OCI-LY7 (cell line): ENCODE data around the gene EIF5A2.

Experiments used
- CTCF ChIP-seq: fragments of 200-600 bp; sonication (generic); conservative IDR thresholded peaks from 2 replicates; pipeline ENCODE4 v1.5.1; 2014; ENCODE audit warnings: mild to moderate bottlenecking, antibody characterized with exemption, low read length, moderate library complexity, mixed read lengths
- EZH2phosphoT487 ChIP-seq: fragments of 200-600 bp; sonication (generic); IDR thresholded peaks from 2 replicates; pipeline ENCODE4 v1.6.1; 2018; ENCODE audit warnings: low read depth, borderline replicate concordance, mild to moderate bottlenecking, mixed run types, antibody characterized with exemption, low read length, moderate library complexity, mixed read lengths

GRCh38 chr3:170844377-170844776 is 64.1 kb downstream of the EIF5A2 start:
- TF ChIP-seq CTCF (no peak), EZH2phosphoT487 (no peak)
